HEK293 (cell line): ENCODE measurements around the gene MSI2.

Source experiments
- ELK4 ChIP-seq: IDR thresholded peaks from 2 replicates; pipeline ENCODE4 v1.6.1; 2011; ENCODE audit warnings: mild to moderate bottlenecking, low read depth, low read length, borderline replicate concordance
- HOXA7 ChIP-seq: sonication (generic); formaldehyde crosslinking; IDR thresholded peaks from 2 replicates; pipeline ENCODE4 v1.8.1; 2022; ENCODE audit warnings: missing genetic modification reagents, borderline replicate concordance
- KLF1 ChIP-seq: fragments of 450-650 bp; formaldehyde crosslinking; IDR thresholded peaks from 2 replicates; pipeline ENCODE4 v1.5.1; 2016; ENCODE audit warnings: missing biosample characterization, missing genetic modification characterization
- MYNN ChIP-seq: fragments of 450-650 bp; formaldehyde crosslinking; IDR thresholded peaks from 2 replicates; pipeline ENCODE4 v1.5.1; 2016; ENCODE audit warnings: missing biosample characterization, missing genetic modification characterization, borderline replicate concordance
- SETDB1 ChIP-seq: IDR thresholded peaks from one replicate; pipeline ENCODE4 v1.6.1; 2017; ENCODE audit warnings: mild to moderate bottlenecking, low read length, moderate library complexity, mixed read lengths; ENCODE audit not compliant: insufficient read length
- TSHZ1 ChIP-seq: fragments of 450-650 bp; formaldehyde crosslinking; IDR thresholded peaks from 2 replicates; pipeline ENCODE4 v1.5.1; 2016; ENCODE audit warnings: missing biosample characterization, missing genetic modification characterization, borderline replicate concordance
- ZBTB1 ChIP-seq: fragments of 450-650 bp; formaldehyde crosslinking; IDR thresholded peaks from 2 replicates; pipeline ENCODE4 v1.5.1; 2016; ENCODE audit warnings: missing biosample characterization, missing genetic modification characterization
- ZBTB21 ChIP-seq: fragments of 450-650 bp; formaldehyde crosslinking; IDR thresholded peaks from 2 replicates; pipeline ENCODE4 v1.5.1; 2017; ENCODE audit warnings: missing biosample characterization, missing genetic modification characterization
- ZNF132 ChIP-seq: fragments of 450-650 bp; formaldehyde crosslinking; IDR thresholded peaks from 2 replicates; pipeline ENCODE4 v1.5.1; 2017; ENCODE audit warnings: missing biosample characterization, missing genetic modification characterization, borderline replicate concordance
- ZNF140 ChIP-seq: fragments of 450-650 bp; formaldehyde crosslinking; IDR thresholded peaks from 2 replicates; pipeline ENCODE4 v1.5.1; 2016; ENCODE audit warnings: missing biosample characterization, missing genetic modification characterization
- ZNF157 ChIP-seq: fragments of 450-650 bp; formaldehyde crosslinking; IDR thresholded peaks from 2 replicates; pipeline ENCODE4 v1.5.1; 2016; ENCODE audit warnings: missing biosample characterization, missing genetic modification characterization
- ZNF169 ChIP-seq: fragments of 450-650 bp; formaldehyde crosslinking; IDR thresholded peaks from 2 replicates; pipeline ENCODE4 v1.5.1; 2016; ENCODE audit warnings: missing biosample characterization, missing genetic modification characterization
- ZNF362 ChIP-seq: fragments of 450-650 bp; formaldehyde crosslinking; IDR thresholded peaks from 2 replicates; pipeline ENCODE4 v1.5.1; 2016; ENCODE audit warnings: missing biosample characterization, missing genetic modification characterization
- ZNF394 ChIP-seq: fragments of 450-650 bp; formaldehyde crosslinking; IDR thresholded peaks from 2 replicates; pipeline ENCODE4 v1.5.1; 2016; ENCODE audit warnings: missing biosample characterization, missing genetic modification characterization, mild to moderate bottlenecking, moderate library complexity, borderline replicate concordance
- ZNF544 ChIP-seq: fragments of 450-650 bp; formaldehyde crosslinking; IDR thresholded peaks from 2 replicates; pipeline ENCODE4 v1.5.0; 2017; ENCODE audit warnings: missing biosample characterization, missing genetic modification characterization
- ZNF555 ChIP-seq: fragments of 450-650 bp; formaldehyde crosslinking; conservative IDR thresholded peaks from 2 replicates; pipeline ENCODE4 v1.5.1; 2017; ENCODE audit warnings: missing biosample characterization, mild to moderate bottlenecking, missing genetic modification characterization, inconsistent platforms
- ZNF600 ChIP-seq: fragments of 450-650 bp; formaldehyde crosslinking; IDR thresholded peaks from 2 replicates; pipeline ENCODE4 v1.5.1; 2016; ENCODE audit warnings: missing biosample characterization, missing genetic modification characterization
- ZNF623 ChIP-seq: fragments of 450-650 bp; formaldehyde crosslinking; IDR thresholded peaks from 2 replicates; pipeline ENCODE4 v1.5.1; 2016; ENCODE audit warnings: missing biosample characterization, missing genetic modification characterization
- ZNF639 ChIP-seq: fragments of 450-650 bp; formaldehyde crosslinking; IDR thresholded peaks from 2 replicates; pipeline ENCODE4 v1.5.1; 2016; ENCODE audit warnings: missing biosample characterization, missing genetic modification characterization
- ZNF660 ChIP-seq: fragments of 450-650 bp; IDR thresholded peaks from 2 replicates; pipeline ENCODE4 v1.5.1; 2018; ENCODE audit warnings: missing biosample characterization, mild to moderate bottlenecking, missing genetic modification characterization
- ZNF777 ChIP-seq: fragments of 450-650 bp; formaldehyde crosslinking; IDR thresholded peaks from 2 replicates; pipeline ENCODE4 v1.5.1; 2017; ENCODE audit warnings: missing biosample characterization, missing genetic modification characterization, borderline replicate concordance
- ZNF843 ChIP-seq: fragments of 450-650 bp; formaldehyde crosslinking; IDR thresholded peaks from 2 replicates; pipeline ENCODE4 v1.5.1; 2016; ENCODE audit warnings: missing biosample characterization, missing genetic modification characterization
- TF ChIP-seq, protein P1 (sequence below): fragments of 450-650 bp; formaldehyde crosslinking; IDR thresholded peaks from 2 replicates; pipeline ENCODE4 v1.5.1; 2016; ENCODE audit warnings: missing biosample characterization, missing genetic modification characterization
- TF ChIP-seq, protein P2 (sequence below): fragments of 450-650 bp; formaldehyde crosslinking; IDR thresholded peaks from 2 replicates; pipeline ENCODE4 v1.5.1; 2016; ENCODE audit warnings: missing biosample characterization, missing genetic modification characterization
- TF ChIP-seq, protein P3 (sequence below): fragments of 450-650 bp; formaldehyde crosslinking; IDR thresholded peaks from 2 replicates; pipeline ENCODE4 v1.5.1; 2016; ENCODE audit warnings: missing biosample characterization, missing genetic modification characterization

The MSI2 gene

DNA sequence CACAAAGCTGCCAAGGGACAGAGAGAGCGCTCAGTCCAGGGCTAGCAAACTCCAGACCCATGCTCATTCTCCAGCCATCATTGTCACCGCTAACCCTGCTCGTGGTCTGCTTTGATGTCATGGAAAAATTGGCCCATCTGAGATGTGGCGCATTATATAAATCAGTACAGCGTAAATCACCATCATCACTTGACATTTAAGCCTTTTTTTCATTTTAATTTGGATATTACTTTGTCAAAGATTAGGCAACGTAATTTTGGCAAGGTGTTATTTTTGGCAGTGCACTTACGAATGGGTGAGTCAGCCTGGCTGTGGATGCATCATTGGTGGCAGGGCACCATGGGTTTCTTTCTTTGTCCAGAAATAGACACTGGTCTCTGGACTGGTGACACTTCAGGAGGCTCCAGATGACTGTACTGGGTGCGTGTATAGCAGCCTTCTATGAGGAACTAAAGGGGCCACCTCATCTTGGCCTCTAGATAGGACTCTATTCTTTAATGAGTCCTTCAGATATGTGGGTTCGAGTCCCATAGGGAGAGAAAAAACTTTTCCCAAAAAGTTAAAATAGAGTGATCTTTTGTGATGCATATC lies 166.3 kb downstream of the MSI2 start (continued):
- TF ChIP-seq, protein P1, sequence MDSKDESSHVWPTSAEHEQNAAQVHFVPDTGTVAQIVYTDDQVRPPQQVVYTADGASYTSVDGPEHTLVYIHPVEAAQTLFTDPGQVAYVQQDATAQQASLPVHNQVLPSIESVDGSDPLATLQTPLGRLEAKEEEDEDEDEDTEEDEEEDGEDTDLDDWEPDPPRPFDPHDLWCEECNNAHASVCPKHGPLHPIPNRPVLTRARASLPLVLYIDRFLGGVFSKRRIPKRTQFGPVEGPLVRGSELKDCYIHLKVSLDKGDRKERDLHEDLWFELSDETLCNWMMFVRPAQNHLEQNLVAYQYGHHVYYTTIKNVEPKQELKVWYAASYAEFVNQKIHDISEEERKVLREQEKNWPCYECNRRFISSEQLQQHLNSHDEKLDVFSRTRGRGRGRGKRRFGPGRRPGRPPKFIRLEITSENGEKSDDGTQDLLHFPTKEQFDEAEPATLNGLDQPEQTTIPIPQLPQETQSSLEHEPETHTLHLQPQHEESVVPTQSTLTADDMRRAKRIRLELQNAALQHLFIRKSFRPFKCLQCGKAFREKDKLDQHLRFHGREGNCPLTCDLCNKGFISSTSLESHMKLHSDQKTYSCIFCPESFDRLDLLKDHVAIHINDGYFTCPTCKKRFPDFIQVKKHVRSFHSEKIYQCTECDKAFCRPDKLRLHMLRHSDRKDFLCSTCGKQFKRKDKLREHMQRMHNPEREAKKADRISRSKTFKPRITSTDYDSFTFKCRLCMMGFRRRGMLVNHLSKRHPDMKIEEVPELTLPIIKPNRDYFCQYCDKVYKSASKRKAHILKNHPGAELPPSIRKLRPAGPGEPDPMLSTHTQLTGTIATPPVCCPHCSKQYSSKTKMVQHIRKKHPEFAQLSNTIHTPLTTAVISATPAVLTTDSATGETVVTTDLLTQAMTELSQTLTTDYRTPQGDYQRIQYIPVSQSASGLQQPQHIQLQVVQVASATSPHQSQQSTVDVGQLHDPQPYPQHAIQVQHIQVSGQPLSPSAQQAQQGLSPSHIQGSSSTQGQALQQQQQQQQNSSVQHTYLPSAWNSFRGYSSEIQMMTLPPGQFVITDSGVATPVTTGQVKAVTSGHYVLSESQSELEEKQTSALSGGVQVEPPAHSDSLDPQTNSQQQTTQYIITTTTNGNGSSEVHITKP = 0 out of 2 replicates have a peak, but pooled peaks have one; percentile 8
- no peak for TF ChIP-seq ZNF140 (tag by site-specific recombination)
- TF ChIP-seq ZNF843 (tag by site-specific recombination) = peak; percentile 53; the same call in 1 of the 2 replicates
- no peak for TF ChIP-seq HOXA7 (CRISPR knock-in tag)
- TF ChIP-seq, protein P2, sequence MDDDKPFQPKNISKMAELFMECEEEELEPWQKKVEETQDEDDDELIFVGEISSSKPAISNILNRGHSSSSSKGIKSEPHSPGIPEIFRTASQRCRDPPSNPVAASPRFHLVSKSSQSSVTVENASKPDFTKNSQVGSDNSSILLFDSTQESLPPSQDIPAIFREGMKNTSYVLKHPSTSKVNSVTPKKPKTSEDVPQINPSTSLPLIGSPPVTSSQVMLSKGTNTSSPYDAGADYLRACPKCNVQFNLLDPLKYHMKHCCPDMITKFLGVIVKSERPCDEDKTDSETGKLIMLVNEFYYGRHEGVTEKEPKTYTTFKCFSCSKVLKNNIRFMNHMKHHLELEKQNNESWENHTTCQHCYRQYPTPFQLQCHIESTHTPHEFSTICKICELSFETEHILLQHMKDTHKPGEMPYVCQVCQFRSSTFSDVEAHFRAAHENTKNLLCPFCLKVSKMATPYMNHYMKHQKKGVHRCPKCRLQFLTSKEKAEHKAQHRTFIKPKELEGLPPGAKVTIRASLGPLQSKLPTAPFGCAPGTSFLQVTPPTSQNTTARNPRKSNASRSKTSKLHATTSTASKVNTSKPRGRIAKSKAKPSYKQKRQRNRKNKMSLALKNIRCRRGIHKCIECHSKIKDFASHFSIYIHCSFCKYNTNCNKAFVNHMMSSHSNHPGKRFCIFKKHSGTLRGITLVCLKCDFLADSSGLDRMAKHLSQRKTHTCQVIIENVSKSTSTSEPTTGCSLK = no peak
- TF ChIP-seq ZNF544 (tag by site-specific recombination) = no peak
- no peak for TF ChIP-seq ZNF660 (tag by site-specific recombination)
- TF ChIP-seq TSHZ1 (tag by site-specific recombination) = peak; percentile 30; the same call in 1 of the 2 replicates
- no peak for TF ChIP-seq SETDB1
- TF ChIP-seq ZNF639 = peak; percentile 35; the same call in 1 of the 2 replicates
- TF ChIP-seq ZNF132 (tag by site-specific recombination) = no peak
- no peak for TF ChIP-seq MYNN
- peak; percentile 77 for TF ChIP-seq ZNF600
- TF ChIP-seq ZNF169 = no peak
- no peak for TF ChIP-seq ZNF157 (tag by site-specific recombination)
- TF ChIP-seq ZBTB21 (tag by site-specific recombination) = peak; percentile 55; the same call in 1 of the 2 replicates
- TF ChIP-seq ELK4 = no peak
- no peak for TF ChIP-seq ZBTB1 (tag by site-specific recombination)
- TF ChIP-seq ZNF777 (tag by site-specific recombination) = no peak
- TF ChIP-seq, protein P3, sequence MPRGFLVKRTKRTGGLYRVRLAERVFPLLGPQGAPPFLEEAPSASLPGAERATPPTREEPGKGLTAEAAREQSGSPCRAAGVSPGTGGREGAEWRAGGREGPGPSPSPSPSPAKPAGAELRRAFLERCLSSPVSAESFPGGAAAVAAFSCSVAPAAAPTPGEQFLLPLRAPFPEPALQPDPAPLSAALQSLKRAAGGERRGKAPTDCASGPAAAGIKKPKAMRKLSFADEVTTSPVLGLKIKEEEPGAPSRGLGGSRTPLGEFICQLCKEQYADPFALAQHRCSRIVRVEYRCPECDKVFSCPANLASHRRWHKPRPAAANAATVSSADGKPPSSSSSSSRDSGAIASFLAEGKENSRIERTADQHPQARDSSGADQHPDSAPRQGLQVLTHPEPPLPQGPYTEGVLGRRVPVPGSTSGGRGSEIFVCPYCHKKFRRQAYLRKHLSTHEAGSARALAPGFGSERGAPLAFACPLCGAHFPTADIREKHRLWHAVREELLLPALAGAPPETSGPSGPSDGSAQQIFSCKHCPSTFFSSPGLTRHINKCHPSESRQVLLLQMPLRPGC (tag by site-specific recombination) = peak; percentile 59
- no peak for TF ChIP-seq ZNF623 (tag by site-specific recombination)
- TF ChIP-seq KLF1 (tag by site-specific recombination) = no peak
- TF ChIP-seq ZNF394 (tag by site-specific recombination) = no peak
- no peak for TF ChIP-seq ZNF555 (tag by site-specific recombination)
- TF ChIP-seq ZNF362 (tag by site-specific recombination) = 0 out of 2 replicates have a peak, but pooled peaks have one; percentile 20
